ENCODE results near the gene PKN2. TPM values are rescaled to one million over a fixed set of nuclear protein-coding genes. Genes with fewer than 3 reads are reported as not detected.

PKN2 gene
- total RNA-seq, 2 experiments from 2014 or later, result 18.0 to 18.1 TPM

DNA sequence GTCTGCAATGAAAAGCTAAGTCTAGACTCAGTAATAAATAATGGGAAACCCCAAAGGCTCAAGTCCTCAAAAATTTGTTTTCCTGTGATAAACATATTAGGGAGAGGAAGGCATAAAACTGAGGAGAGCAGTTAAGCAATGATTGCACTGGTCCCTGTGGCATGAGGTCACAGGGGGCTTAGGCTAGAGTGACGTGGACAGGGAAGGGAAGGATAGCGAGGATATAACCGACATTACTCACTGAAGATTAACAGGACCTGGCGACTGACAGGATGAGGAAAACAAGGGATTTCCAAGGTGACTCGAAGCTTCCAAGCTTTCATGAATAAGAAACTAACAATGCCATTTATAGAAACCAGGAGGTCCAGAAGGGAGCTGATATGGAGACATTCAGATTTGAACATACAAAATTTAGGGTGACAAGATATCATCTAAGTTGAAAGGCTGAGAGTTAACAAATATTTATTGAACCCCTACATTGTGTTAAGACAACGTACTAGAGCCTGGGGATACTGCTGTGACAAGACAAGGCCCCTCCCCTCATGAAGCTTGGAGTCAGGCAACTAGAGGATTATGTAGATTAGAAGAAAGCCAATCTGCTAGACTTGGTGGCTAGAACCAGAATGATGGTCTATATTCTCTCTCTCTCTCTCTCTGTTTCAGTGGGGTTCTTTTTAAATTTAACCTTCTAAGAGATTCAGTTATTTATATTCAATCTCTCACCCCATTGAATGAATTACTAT lies 33.2 kb upstream of the PKN2 start:
- intact Hi-C loops (cut with micrococcal nuclease), result no loop called here
- no peak for ATAC-seq
- DNase-seq, result no peak
- TF ChIP-seq, protein P1, sequence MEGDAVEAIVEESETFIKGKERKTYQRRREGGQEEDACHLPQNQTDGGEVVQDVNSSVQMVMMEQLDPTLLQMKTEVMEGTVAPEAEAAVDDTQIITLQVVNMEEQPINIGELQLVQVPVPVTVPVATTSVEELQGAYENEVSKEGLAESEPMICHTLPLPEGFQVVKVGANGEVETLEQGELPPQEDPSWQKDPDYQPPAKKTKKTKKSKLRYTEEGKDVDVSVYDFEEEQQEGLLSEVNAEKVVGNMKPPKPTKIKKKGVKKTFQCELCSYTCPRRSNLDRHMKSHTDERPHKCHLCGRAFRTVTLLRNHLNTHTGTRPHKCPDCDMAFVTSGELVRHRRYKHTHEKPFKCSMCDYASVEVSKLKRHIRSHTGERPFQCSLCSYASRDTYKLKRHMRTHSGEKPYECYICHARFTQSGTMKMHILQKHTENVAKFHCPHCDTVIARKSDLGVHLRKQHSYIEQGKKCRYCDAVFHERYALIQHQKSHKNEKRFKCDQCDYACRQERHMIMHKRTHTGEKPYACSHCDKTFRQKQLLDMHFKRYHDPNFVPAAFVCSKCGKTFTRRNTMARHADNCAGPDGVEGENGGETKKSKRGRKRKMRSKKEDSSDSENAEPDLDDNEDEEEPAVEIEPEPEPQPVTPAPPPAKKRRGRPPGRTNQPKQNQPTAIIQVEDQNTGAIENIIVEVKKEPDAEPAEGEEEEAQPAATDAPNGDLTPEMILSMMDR (IDR thresholded peaks at IDR 0.05), result no peak
- no peak overlapping the region for H3K27ac Mint-ChIP-seq
- ChIA-PET POLR2A (interaction anchor here (0.6 kb wide), 1 partner anchor 402 kb away, joined by 4 read pairs; no protein-coding TSS in a partner anchor), CTCF (interaction anchor here (0.8 kb wide), 1 partner anchor 43 kb away, joined by 3 read pairs; no protein-coding TSS in a partner anchor)
- H3K36me3 Mint-ChIP-seq (ENCODE audit: low read depth), result no peaks in the 10 kb centered on the region
- H3K9me3 Mint-ChIP-seq, result no peaks in the 10 kb centered on the region
- no peak overlapping the region for H3K4me3 Mint-ChIP-seq
- peaks cover 4% of the 10 kb centered on the region for H3K4me1 Mint-ChIP-seq (ENCODE audit: low read depth)
- no peaks in the 10 kb centered on the region for H3K27me3 Mint-ChIP-seq

- ATAC-seq (no peak), DNase-seq (no peak)
- TF ChIP-seq, protein P1 (IDR thresholded peaks at IDR 0.05), result no peak
- intact Hi-C loops (cut with micrococcal nuclease), result loop anchor here (5.0 kb wide), 1 partner anchor 222 kb away; no protein-coding TSS in a partner anchor
- Mint-ChIP-seq H3K4me3 (no peak overlapping the region), H3K36me3 (ENCODE audit: low read depth) (no peaks in the 10 kb centered on the region), H3K4me1 (ENCODE audit: low read depth) (peaks cover 7% of the 10 kb centered on the region), H3K9me3 (no peaks in the 10 kb centered on the region), H3K27me3 (no peaks in the 10 kb centered on the region), H3K27ac (no peak overlapping the region)
- ChIA-PET POLR2A (no interaction called here), CTCF (interaction anchor here (0.6 to 3.4 kb wide), 14 partner anchors 9 to 475 kb away, joined by 3 to 29 read pairs (median 6); partner anchors contain the start of gene PKN2)
These were observed 28.9 kb upstream of the PKN2 start for GRCh38 chr1:88655140-88655539.

GRCh38 chr1:88655685-88656299 lies 28.3 kb upstream of the PKN2 start:
- TF ChIP-seq, protein P1 (IDR thresholded peaks at IDR 0.05), result peak; percentile 80
- POLR2A ChIA-PET, result no interaction called here
- H3K4me1 Mint-ChIP-seq (ENCODE audit: low read depth), result peaks cover 10% of the 10 kb centered on the region
- intact Hi-C loops (cut with micrococcal nuclease), result loop anchor here (5.0 kb wide), 1 partner anchor 222 kb away; no protein-coding TSS in a partner anchor
- H3K9me3 Mint-ChIP-seq, result no peaks in the 10 kb centered on the region
- DNase-seq, result no peak
- CTCF ChIA-PET, result interaction anchor here (0.6 to 3.4 kb wide), 17 partner anchors 9 to 475 kb away, joined by 3 to 29 read pairs (median 4); partner anchors contain the start of gene PKN2
- no peaks in the 10 kb centered on the region for H3K36me3 Mint-ChIP-seq (ENCODE audit: low read depth)
- no peak overlapping the region for H3K4me3 Mint-ChIP-seq
- no peak for ATAC-seq
- H3K27ac Mint-ChIP-seq, result no peak overlapping the region
- H3K27me3 Mint-ChIP-seq, result no peaks in the 10 kb centered on the region

DNA sequence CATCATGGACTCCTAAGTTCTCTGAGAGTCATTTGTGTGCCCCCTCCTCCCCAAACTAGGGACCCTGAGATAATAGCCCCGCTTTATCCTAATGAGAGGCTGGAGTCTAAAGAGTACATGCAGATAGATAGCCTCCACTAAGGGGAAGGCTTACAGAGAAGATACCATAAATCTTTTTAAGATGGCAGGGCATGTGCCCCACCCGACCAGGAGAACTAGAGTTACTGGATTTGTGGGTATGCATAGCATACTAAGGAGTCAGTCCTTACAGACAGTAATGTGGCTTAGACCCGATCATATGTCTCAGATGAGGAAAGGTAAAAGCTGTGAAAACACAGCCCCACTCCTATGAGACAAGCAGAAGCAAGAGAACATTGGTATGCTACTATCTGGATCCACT lies 25.7 kb upstream of the PKN2 start:
- intact Hi-C loops (cut with micrococcal nuclease), result loop anchor here (5.0 kb wide), 1 partner anchor 219 kb away; no protein-coding TSS in a partner anchor
- DNase-seq (no peak), ATAC-seq (no peak)
- TF ChIP-seq, protein P1 (IDR thresholded peaks at IDR 0.05), result no peak
- H3K27me3 Mint-ChIP-seq, result no peaks in the 10 kb centered on the region
- peaks cover 22% of the 10 kb centered on the region for H3K4me1 Mint-ChIP-seq (ENCODE audit: low read depth)
- no peaks in the 10 kb centered on the region for H3K9me3 Mint-ChIP-seq
- POLR2A ChIA-PET, result interaction anchor here (0.8 kb wide), 1 partner anchor 25 kb away, joined by 3 read pairs; no protein-coding TSS in a partner anchor
- H3K36me3 Mint-ChIP-seq (ENCODE audit: low read depth), result no peaks in the 10 kb centered on the region
- no peak overlapping the region for H3K27ac Mint-ChIP-seq
- CTCF ChIA-PET, result interaction anchor here (0.9 to 2.3 kb wide), 6 partner anchors 9 to 219 kb away, joined by 3 to 13 read pairs (median 4); partner anchors contain the start of gene PKN2
- no peak overlapping the region for H3K4me3 Mint-ChIP-seq
